IMR-90 (cell line): ENCODE measurements around the gene PRM3.

Source experiments
- CEBPB ChIP-seq: IDR thresholded peaks from 2 replicates; pipeline ENCODE4 v1.6.1; 2012; ENCODE audit warnings: low read depth, low read length, improper control_type of control experiment
- CTCF ChIP-seq: conservative IDR thresholded peaks from 2 replicates; pipeline ENCODE4 v1.5.1; 2012; ENCODE audit warnings: mild to moderate bottlenecking, low read depth, low read length, improper control_type of control experiment
- ELK1 ChIP-seq: fragments of 150-350 bp; IDR thresholded peaks from 2 replicates; pipeline ENCODE4 v1.6.1; 2016; ENCODE audit warnings: low read depth, mild to moderate bottlenecking, low read length, moderate library complexity, borderline replicate concordance
- FOS ChIP-seq: fragments of 150-350 bp; IDR thresholded peaks from 2 replicates; pipeline ENCODE4 v1.6.1; 2016; ENCODE audit warnings: low read depth, low read length
- MXI1 ChIP-seq: IDR thresholded peaks from 2 replicates; pipeline ENCODE4 v1.6.1; 2012; ENCODE audit warnings: low read depth, mild to moderate bottlenecking, low read length, moderate library complexity, borderline replicate concordance
- POLR2A ChIP-seq: IDR thresholded peaks from 2 replicates; pipeline ENCODE4 v1.6.1; 2012; ENCODE audit warnings: mild to moderate bottlenecking, low read depth, low read length
- RAD21 ChIP-seq: IDR thresholded peaks from 2 replicates; pipeline ENCODE4 v1.6.1; 2012; ENCODE audit warnings: low read length, improper control_type of control experiment
- RCOR1 ChIP-seq: IDR thresholded peaks from 2 replicates; pipeline ENCODE4 v1.6.1; 2012; ENCODE audit warnings: mild to moderate bottlenecking, low read length, improper control_type of control experiment; ENCODE audit not compliant: insufficient replicate concordance
- RFX5 ChIP-seq: IDR thresholded peaks from 2 replicates; pipeline ENCODE4 v1.8.0; 2012; ENCODE audit warnings: low read depth, mild to moderate bottlenecking, low read length, moderate library complexity
- SMC3 ChIP-seq: fragments of 150-350 bp; IDR thresholded peaks from 2 replicates; pipeline ENCODE4 v1.6.1; 2016; ENCODE audit warnings: low read depth, mild to moderate bottlenecking, antibody characterized with exemption, low read length, moderate library complexity
- USF2 ChIP-seq: fragments of 150-350 bp; IDR thresholded peaks from 2 replicates; pipeline ENCODE4 v1.6.1; 2017; ENCODE audit warnings: mild to moderate bottlenecking, antibody characterized with exemption, low read length, low read depth

- TF ChIP-seq CTCF (no peak), RFX5 (no peak), POLR2A (peak; percentile 1), RCOR1 (no peak), ELK1 (no peak), USF2 (0 out of 2 replicates have a peak, but pooled peaks have one; percentile 10), CEBPB (no peak), MXI1 (peak; percentile 87), FOS (no peak), RAD21 (no peak), SMC3 (no peak; the same call in 1 of the 2 replicates)
These were observed 20.1 kb downstream of the PRM3 start for GRCh38 chr16:11253009-11253994.
